Measurements from ENCODE around the gene BLNK. TPM values are rescaled to one million over a fixed set of nuclear protein-coding genes. Genes with fewer than 3 reads are reported as not detected.

BLNK gene
- polyA plus RNA-seq, 4 donors = 33.4 to 61.8 (median 42.5) TPM

DNA sequence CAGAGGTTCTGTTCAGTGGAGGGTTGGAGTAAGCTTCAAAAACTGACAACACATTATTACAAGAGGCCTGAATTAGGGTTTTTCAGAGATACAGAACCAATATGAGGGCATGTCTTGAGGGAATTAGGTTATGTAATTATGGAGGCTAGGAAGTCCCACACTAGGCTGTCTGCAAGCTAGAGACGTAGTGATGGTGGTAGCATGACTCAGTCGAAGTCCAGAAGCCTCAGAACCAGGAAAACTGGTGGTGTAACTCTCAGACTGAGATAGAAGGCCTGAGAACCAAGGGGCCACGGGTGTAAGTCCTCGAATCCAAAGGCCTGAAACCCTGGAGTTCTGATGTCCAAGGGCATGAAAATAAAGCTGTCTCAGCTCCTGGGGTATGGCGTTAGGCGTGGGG lies 105.6 kb downstream of the BLNK start:
- no peak for DNase-seq (ENCODE audit: low read depth in 4 of 4, low spot score in 2 of 4)

DNA sequence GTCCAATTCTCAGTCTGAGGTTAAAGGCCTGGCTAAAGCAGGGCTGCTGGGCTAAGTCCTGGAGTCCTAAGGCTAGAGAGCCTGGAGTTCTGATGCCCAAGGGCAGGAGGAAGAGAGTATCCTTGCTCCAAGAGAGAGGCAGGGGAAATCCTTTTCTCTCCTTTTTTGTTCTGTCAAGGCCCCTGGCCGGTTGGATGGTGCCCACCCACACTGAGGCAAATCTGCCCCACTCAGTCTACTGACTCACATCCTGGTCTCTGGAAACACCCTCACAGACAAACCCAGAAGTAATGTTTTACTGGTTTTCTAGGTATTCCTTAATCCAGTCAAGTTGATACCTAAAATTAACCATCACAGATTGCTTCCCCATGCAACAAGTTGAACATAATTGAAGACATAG lies 118.3 kb downstream of the BLNK start:
- DNase-seq (ENCODE audit: low read depth in 4 of 4, low spot score in 2 of 4) = no peak

DNA sequence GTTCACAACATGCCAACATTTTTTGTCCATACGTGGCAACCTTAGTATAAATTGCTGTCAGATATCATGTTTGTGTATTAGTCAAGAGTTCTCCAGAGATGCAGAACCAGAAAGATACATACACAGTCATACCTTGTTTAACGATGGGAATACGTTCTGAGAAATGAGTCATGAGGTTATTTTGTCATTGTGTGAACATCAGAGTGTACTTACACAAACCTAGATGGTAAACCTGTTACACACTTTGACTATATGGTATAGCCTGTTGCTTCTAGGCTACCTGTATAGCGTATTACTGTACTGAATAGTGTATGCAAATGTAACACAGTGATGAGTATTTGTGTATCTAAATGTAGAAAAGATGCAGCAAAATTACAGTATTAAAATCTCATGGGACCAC lies 118.9 kb downstream of the BLNK start:
- DNase-seq (ENCODE audit: low read depth in 4 of 4, low spot score in 2 of 4) = no peak

Other genes starting within 250 kb of the BLNK start
- gene CCNJ, start 228.0 kb downstream of the BLNK start, polyA plus RNA-seq (ENCODE audit: insufficient read length in 4 of 4) = 10 to 100 TPM; 14.3 to 19.6 (median 16.8) TPM
- gene ZNF518A, start 141.3 kb downstream of the BLNK start, polyA plus RNA-seq (ENCODE audit: insufficient read length in 4 of 4) = 10 to 100 TPM; 30.7 to 61.7 (median 41.7) TPM
- under 1 TPM; 0.09 to 0.35 (median 0.24) TPM for gene DNTT, start 32.9 kb upstream of the BLNK start, polyA plus RNA-seq (ENCODE audit: insufficient read length in 4 of 4)
- not detected for gene OPALIN, start 87.4 kb upstream of the BLNK start, polyA plus RNA-seq (ENCODE audit: insufficient read length in 4 of 4)
- under 1 TPM; 0.65 to 0.91 (median 0.74) TPM for gene TLL2, start 242.4 kb upstream of the BLNK start, polyA plus RNA-seq (ENCODE audit: insufficient read length in 4 of 4)

Measured in left renal cortex interstitium (tissue), 4 donors.